DMS79 treated with DMSO at 0.1 percent for 48 hours (cell line): ENCODE measurements around the gene SUGCT.
"Not testable (repeated sequence)": the region's sequence is repeated elsewhere in the genome, so short reads cannot be mapped to it uniquely, and the experiment has no call there.

Experiments
- DNase-seq: peaks from one replicate; lab custom pipeline; 2025; lab: John Stamatoyannopoulos, UW

The SUGCT gene

GRCh38 chr7:40139891-40140290 is 5.1 kb downstream of the SUGCT start:
- not testable (repeated sequence) for DNase-seq

- not testable (repeated sequence) for DNase-seq
Measured at GRCh38 chr7:40141916-40142315, 7.1 kb downstream of the SUGCT start.

GRCh38 chr7:40145596-40146130 is 10.9 kb downstream of the SUGCT start:
- DNase-seq = not testable (repeated sequence)

- DNase-seq = no peak
Measured at GRCh38 chr7:40147371-40148246, 12.8 kb downstream of the SUGCT start.

- DNase-seq = not testable (repeated sequence)
Measured at GRCh38 chr7:40148247-40148580, 13.4 kb downstream of the SUGCT start.

GRCh38 chr7:40148671-40149070 is 13.9 kb downstream of the SUGCT start:
- no peak for DNase-seq

GRCh38 chr7:40151504-40151903 is 16.7 kb downstream of the SUGCT start:
- DNase-seq = no peak

GRCh38 chr7:40156988-40157387 is 22.2 kb downstream of the SUGCT start:
- no peak for DNase-seq

- DNase-seq = no peak
Measured at GRCh38 chr7:40162516-40162915, 27.7 kb downstream of the SUGCT start.

GRCh38 chr7:40165216-40165615 is 30.4 kb downstream of the SUGCT start:
- no peak for DNase-seq

- no peak for DNase-seq
Measured at GRCh38 chr7:40167291-40167690, 32.5 kb downstream of the SUGCT start.

- not testable (repeated sequence) for DNase-seq
Measured at GRCh38 chr7:40168266-40168665, 33.5 kb downstream of the SUGCT start.

- not testable (repeated sequence) for DNase-seq
Measured at GRCh38 chr7:40173121-40173520, 38.3 kb downstream of the SUGCT start.

GRCh38 chr7:40175256-40175655 is 40.5 kb downstream of the SUGCT start:
- DNase-seq = not testable (repeated sequence)

- DNase-seq = no peak
Measured at GRCh38 chr7:40175725-40176510, 41.1 kb downstream of the SUGCT start.

GRCh38 chr7:40177071-40177470 is 42.3 kb downstream of the SUGCT start:
- DNase-seq = no peak

- no peak for DNase-seq
Measured at GRCh38 chr7:40182452-40182851, 47.6 kb downstream of the SUGCT start.

- no peak for DNase-seq
Measured at GRCh38 chr7:40186586-40186985, 51.8 kb downstream of the SUGCT start.

GRCh38 chr7:40192036-40192435 is 57.2 kb downstream of the SUGCT start:
- no peak for DNase-seq

GRCh38 chr7:40194745-40195144 is 59.9 kb downstream of the SUGCT start:
- no peak for DNase-seq

- no peak for DNase-seq
Measured at GRCh38 chr7:40197527-40197926, 62.7 kb downstream of the SUGCT start.

GRCh38 chr7:40199076-40199802 is 64.4 kb downstream of the SUGCT start:
- DNase-seq = no peak
